Neural progenitor cell (in vitro differentiated cells): ENCODE data around the gene ADAMTSL1.

Experiments used
- CTCF ChIP-seq: fragments of 200-600 bp; sonication (generic); IDR thresholded peaks from 2 replicates; pipeline ENCODE4 v1.5.1; 2017; ENCODE audit warnings: antibody characterized with exemption, mild to moderate bottlenecking
- EZH2 ChIP-seq: fragments of 200-600 bp; sonication (generic); IDR thresholded peaks from 2 replicates; pipeline ENCODE4 v1.6.1; 2017; ENCODE audit warnings: antibody characterized with exemption, mild to moderate bottlenecking, moderate library complexity

- TF ChIP-seq CTCF (no peak), EZH2 (no peak)
Observed at GRCh38 chr9:18925880-18926279, 451.9 kb downstream of the ADAMTSL1 start.
